Measurements from ENCODE around the gene FAM20A.
"Not testable (repeated sequence)": the region's sequence is repeated elsewhere in the genome, so short reads cannot be mapped to it uniquely, and the experiment has no call there.

DNA sequence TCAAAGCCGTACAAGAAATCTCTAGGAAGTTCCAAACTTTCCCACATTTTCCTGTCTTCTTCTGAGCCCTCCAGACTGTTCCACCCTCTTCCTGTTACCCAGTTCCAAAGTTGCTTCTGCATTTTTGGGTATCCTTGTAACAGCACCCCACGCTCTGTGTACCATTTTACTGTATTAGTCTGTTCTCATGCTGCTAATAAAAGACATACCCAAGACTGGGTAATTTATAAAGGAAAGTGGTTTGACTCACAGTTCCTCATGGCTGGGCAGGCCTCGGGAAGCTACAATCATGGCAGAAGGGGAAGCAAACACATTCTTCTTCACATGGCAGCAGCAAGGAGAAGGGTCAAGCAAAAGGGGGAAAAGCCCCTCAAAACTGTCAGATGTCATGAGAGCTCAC is 82.1 kb downstream of the FAM20A start:
- TF ChIP-seq POLR2AphosphoS5 (IDR thresholded peaks at IDR 0.05) = not testable (repeated sequence)
- TF ChIP-seq, protein P1, sequence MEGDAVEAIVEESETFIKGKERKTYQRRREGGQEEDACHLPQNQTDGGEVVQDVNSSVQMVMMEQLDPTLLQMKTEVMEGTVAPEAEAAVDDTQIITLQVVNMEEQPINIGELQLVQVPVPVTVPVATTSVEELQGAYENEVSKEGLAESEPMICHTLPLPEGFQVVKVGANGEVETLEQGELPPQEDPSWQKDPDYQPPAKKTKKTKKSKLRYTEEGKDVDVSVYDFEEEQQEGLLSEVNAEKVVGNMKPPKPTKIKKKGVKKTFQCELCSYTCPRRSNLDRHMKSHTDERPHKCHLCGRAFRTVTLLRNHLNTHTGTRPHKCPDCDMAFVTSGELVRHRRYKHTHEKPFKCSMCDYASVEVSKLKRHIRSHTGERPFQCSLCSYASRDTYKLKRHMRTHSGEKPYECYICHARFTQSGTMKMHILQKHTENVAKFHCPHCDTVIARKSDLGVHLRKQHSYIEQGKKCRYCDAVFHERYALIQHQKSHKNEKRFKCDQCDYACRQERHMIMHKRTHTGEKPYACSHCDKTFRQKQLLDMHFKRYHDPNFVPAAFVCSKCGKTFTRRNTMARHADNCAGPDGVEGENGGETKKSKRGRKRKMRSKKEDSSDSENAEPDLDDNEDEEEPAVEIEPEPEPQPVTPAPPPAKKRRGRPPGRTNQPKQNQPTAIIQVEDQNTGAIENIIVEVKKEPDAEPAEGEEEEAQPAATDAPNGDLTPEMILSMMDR (IDR thresholded peaks at IDR 0.05) = not testable (repeated sequence)

Data from sigmoid colon (tissue), 4 donors.